UCSD-AML1 (cell line): ENCODE data around the gene MUSK.
"Not testable (repeated sequence)": the region's sequence is repeated elsewhere in the genome, so short reads cannot be mapped to it uniquely, and the experiment has no call there.

Experiments used
- DNase-seq: peaks from one replicate; lab custom pipeline; 2025; ENCODE audit not compliant: unreplicated experiment; lab: John Stamatoyannopoulos, UW

The MUSK gene

DNA sequence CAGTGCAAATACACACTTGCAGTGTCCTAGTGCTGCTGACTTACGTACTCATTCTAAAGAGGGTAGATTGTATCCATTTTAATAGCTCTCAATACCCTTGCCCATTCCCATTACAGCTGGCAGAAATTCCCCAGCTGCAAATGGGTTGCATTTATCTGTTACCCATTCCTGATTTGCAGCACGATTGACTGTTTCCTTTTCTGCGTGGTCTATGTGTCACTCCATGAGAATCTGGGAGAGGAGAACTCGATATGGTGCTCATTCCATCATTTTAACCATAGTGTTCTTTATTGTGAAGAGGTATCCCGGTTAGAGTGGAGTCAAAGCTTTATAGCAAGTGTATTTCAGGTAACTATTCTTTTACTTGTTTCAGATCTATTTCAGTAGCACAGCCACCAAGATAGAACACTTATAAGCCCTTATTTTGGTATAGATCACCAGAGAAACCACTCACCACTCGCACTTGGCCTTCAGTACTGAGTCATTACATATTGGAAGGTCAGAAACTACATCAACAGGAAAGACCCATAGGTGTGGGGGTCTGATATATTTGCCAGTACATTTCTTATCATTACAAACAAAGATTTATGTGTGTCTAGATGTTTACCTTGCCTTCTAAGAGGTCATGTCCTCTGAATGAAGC lies 139.5 kb downstream of the MUSK start:
- no peak for DNase-seq

DNA sequence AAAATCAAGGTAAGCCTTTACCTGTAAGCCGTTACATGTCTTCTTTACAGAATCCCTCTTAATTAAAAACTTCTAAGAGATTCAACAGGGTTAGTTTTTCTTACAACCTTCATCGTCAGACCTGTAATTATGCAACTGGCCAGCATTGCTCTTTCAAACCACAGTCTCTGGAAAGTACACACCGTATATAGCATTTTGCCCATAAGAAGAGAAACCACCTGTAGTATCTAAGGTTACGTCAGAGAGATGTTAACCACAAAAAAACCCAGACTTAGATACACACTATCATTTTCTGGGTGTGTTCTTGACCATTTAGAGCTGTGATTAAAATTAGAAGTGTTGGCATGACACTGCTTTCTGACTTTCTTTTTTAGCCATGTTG lies 140.0 kb downstream of the MUSK start:
- DNase-seq, result no peak

DNA sequence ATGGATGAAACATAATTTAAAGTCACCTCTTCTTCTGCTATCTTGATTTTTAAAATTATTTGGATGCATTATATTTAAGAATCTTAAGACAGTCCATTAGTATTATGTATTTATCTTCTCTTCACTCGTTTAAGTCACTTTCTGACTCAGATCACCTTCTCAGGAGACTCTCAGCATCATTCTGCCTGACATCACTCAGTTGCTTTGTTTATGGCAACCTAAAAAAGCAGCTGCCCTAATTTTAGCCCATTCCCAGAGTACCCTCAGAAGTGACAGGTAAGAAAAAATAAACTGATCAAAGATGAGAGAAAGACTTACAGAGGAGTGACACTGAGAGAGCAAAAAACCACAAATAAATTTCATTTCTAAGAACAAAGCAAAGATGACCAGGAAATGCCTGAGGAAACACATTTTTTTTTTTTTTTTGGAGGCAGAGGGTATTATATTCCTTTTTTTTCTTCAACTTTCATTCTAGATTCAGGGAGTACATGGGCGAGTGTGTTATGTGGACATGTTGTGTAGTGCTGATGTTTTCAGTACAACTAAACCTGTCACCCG lies 140.5 kb downstream of the MUSK start:
- no peak for DNase-seq

- DNase-seq, result no peak
These were observed 141.8 kb downstream of the MUSK start for GRCh38 chr9:110810262-110810976.

GRCh38 chr9:110812886-110813285 lies 144.3 kb downstream of the MUSK start:
- no peak for DNase-seq

GRCh38 chr9:110814159-110814558 lies 145.6 kb downstream of the MUSK start:
- no peak for DNase-seq

GRCh38 chr9:110815361-110815760 lies 146.8 kb downstream of the MUSK start:
- no peak for DNase-seq

DNA sequence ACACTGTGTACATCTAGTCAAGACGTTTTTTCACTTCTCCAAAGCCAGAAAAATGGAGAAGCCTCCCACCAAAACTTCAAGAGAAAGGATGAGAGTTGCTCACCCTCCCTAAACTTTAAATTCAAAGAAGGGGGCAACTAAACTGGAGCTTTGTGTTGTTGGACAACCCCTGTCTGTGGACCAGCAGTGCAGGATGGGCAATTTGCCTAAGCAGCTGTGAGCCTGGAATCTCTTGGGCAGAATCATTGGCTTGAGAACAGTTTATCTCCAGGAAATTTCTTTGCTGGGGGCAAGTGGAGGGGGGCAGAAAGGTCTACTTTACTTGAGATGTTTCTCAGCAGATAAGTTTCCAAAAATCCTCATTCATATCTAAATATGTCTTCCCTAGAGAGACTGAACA lies 151.8 kb downstream of the MUSK start:
- no peak for DNase-seq

GRCh38 chr9:110821064-110821463 lies 152.5 kb downstream of the MUSK start:
- no peak for DNase-seq

- not testable (repeated sequence) for DNase-seq
These were observed 156.5 kb downstream of the MUSK start for GRCh38 chr9:110825129-110825528.

GRCh38 chr9:110825950-110826349 lies 157.4 kb downstream of the MUSK start:
- no peak for DNase-seq

- DNase-seq, result not testable (repeated sequence)
These were observed 157.8 kb downstream of the MUSK start for GRCh38 chr9:110826400-110826799.

DNA sequence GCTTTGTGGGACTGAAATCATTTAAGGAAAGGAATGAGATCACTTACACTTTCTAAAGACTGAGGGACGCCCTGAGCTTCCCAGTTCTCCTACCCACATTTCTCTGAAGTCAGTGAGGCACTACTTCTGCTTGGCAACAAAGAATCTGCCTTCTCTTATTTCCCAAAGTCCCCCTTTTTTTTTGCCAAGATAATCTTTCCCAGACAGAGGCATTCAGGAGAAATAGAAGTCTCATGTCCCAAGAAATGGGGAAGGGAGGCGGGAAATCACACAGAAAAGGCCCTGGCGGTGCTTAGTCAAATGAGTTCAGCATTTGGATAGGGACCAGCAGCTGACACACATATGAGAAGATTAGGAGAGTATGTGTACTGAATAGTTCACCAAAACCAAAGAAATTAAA lies 159.7 kb downstream of the MUSK start:
- no peak for DNase-seq

GRCh38 chr9:110830495-110830894 lies 161.9 kb downstream of the MUSK start:
- DNase-seq, result no peak

DNA sequence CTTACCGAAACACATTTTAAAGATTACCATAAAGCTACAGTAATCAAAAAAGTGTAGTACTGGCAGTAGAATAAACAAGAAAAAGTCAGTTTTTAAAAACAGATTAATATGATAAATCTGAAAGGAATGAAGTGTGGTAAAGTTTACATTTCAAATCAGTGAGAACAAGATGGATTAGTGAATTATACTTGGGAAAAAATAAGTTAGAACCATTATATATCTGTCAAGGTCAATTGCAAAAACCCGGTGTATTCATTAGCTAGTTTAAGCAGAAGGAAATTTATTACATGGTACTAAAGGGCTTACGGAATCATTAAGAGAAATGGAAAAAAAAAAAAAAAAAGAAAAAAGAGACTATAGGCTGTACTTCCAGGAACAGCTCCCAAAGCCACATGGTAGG lies 164.3 kb downstream of the MUSK start:
- no peak for DNase-seq

DNA sequence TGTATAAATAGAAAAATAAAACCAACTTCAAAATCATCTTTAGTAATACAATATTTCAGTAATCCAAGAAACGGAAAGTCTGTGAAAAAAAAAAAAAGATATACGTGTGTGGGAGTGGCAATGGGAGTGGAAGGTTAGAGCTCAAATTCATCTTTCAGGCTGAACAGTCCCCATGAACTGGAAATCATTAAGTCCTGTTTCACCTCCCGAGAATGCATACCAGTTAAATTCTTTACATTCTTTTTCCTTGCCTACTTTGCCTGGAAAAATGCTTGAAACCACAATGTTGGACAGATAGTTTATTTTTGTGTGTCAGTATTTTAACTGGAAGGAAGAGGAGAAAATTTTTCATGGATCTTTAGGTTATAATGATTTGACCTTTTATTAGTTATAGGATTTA lies 166.8 kb downstream of the MUSK start:
- DNase-seq, result no peak

DNA sequence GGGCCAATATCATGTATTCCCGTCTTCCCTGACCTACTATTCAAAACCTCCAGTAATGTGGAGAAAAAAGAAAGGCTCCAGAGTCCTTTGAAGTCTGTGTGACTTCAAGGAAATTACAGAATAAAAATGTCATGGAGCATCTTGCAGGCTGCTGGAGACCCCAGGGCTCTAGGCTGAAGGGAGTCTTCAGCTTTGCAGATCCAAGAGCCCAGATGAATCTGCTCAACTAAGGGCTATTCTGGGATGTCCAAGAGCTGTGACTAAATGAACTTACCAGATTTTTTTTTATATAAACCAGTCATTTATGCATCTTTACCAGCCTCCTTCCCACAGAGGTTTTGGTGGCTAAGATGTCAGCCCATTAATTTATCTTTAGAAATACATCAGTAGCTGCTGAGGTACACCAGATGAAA lies 167.3 kb downstream of the MUSK start:
- DNase-seq, result no peak

- no peak for DNase-seq
These were observed 168.9 kb downstream of the MUSK start for GRCh38 chr9:110837401-110838005.

DNA sequence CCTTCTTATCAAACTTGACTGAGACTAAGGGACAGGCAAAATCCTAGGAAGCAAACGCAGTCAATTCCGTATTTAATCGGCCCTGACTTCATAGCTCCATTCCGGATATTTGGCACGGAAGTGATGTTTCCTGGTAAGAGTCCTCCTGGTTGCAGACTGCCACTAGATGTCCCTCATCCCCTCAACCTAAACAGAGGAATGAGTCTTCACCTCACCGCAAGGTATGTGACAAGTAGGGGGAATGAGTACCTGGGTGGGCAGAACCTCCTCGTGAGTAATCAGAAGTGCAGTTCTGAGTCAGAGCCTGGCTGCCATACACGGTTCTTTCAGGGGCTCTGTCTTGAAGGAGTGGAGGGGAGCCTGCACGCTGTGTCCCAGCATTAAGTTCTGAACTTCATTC lies 173.6 kb downstream of the MUSK start:
- DNase-seq, result no peak

GRCh38 chr9:110842986-110843385 lies 174.4 kb downstream of the MUSK start:
- DNase-seq, result no peak

- DNase-seq, result no peak
These were observed 175.5 kb downstream of the MUSK start for GRCh38 chr9:110844121-110844520.

GRCh38 chr9:110846215-110846614 lies 177.6 kb downstream of the MUSK start:
- DNase-seq, result no peak
